Panc1 (cell line): ENCODE measurements around the gene RASA3.
"Not testable (repeated sequence)": the region's sequence is repeated elsewhere in the genome, so short reads cannot be mapped to it uniquely, and the experiment has no call there.

Source experiments
- POLR2AphosphoS5 ChIP-seq: IDR thresholded peaks from 2 replicates; pipeline ENCODE4 v1.6.1; 2012; ENCODE audit warnings: mild to moderate bottlenecking, low read depth, low read length, moderate library complexity
- SIN3A ChIP-seq: IDR thresholded peaks from 2 replicates; pipeline ENCODE4 v1.6.1; 2012; ENCODE audit warnings: low read depth, mild to moderate bottlenecking, low read length, moderate library complexity, borderline replicate concordance; ENCODE audit not compliant: insufficient read depth
- TF ChIP-seq, protein P1 (sequence below): fragments of 450-650 bp; IDR thresholded peaks from 2 replicates; pipeline ENCODE4 v1.5.1; 2017; ENCODE audit warnings: mild to moderate bottlenecking
- TF ChIP-seq, protein P2 (sequence below), 2 experiments: IDR thresholded peaks; 2 replicates each; pipeline ENCODE4 v1.6.1; 2011 to 2012; ENCODE audit warnings: low read depth in 2 of 2, control low read depth in 1 of 2, low read length in 1 of 2, mild to moderate bottlenecking in 1 of 2, moderate library complexity in 1 of 2; ENCODE audit not compliant: insufficient read depth in 1 of 2

DNA sequence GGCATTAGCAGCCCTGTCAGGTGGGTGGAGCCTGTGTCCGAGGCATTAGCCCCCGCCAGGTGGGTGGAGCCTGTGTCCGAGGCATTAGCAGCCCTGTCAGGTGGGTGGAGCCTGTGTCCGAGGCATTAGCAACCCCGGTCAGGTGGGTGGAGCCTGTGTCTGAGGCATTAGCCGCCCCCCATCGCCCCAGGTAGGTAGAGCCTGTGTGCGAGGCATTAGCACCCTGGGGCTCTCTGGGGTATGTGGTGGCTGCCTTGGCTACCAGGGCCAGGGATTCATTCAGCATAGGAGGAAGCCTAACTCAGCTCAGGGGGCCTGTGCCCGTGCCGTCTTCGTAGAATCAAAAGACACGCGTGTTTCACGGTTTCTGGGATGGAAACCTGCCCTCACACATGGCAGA, 112.3 kb downstream of the RASA3 start:
- not testable (repeated sequence) for TF ChIP-seq POLR2AphosphoS5, SIN3A
- TF ChIP-seq, protein P1, sequence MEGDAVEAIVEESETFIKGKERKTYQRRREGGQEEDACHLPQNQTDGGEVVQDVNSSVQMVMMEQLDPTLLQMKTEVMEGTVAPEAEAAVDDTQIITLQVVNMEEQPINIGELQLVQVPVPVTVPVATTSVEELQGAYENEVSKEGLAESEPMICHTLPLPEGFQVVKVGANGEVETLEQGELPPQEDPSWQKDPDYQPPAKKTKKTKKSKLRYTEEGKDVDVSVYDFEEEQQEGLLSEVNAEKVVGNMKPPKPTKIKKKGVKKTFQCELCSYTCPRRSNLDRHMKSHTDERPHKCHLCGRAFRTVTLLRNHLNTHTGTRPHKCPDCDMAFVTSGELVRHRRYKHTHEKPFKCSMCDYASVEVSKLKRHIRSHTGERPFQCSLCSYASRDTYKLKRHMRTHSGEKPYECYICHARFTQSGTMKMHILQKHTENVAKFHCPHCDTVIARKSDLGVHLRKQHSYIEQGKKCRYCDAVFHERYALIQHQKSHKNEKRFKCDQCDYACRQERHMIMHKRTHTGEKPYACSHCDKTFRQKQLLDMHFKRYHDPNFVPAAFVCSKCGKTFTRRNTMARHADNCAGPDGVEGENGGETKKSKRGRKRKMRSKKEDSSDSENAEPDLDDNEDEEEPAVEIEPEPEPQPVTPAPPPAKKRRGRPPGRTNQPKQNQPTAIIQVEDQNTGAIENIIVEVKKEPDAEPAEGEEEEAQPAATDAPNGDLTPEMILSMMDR: not testable (repeated sequence)
- TF ChIP-seq, protein P2, sequence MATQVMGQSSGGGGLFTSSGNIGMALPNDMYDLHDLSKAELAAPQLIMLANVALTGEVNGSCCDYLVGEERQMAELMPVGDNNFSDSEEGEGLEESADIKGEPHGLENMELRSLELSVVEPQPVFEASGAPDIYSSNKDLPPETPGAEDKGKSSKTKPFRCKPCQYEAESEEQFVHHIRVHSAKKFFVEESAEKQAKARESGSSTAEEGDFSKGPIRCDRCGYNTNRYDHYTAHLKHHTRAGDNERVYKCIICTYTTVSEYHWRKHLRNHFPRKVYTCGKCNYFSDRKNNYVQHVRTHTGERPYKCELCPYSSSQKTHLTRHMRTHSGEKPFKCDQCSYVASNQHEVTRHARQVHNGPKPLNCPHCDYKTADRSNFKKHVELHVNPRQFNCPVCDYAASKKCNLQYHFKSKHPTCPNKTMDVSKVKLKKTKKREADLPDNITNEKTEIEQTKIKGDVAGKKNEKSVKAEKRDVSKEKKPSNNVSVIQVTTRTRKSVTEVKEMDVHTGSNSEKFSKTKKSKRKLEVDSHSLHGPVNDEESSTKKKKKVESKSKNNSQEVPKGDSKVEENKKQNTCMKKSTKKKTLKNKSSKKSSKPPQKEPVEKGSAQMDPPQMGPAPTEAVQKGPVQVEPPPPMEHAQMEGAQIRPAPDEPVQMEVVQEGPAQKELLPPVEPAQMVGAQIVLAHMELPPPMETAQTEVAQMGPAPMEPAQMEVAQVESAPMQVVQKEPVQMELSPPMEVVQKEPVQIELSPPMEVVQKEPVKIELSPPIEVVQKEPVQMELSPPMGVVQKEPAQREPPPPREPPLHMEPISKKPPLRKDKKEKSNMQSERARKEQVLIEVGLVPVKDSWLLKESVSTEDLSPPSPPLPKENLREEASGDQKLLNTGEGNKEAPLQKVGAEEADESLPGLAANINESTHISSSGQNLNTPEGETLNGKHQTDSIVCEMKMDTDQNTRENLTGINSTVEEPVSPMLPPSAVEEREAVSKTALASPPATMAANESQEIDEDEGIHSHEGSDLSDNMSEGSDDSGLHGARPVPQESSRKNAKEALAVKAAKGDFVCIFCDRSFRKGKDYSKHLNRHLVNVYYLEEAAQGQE (IDR thresholded peaks at IDR 0.05; ENCODE audit: insufficient read depth in 1 of 2, low read depth in 2 of 2, low read length in 1 of 2): not testable (repeated sequence)
